Bone marrow (tissue), 2 donors: ENCODE results near the gene KCNQ4.
A peak's percentile ranks its signal among the peaks of the same experiment; 100 is the strongest.

Experiments used
- DNase-seq, 2 donors: peaks; one replicate each; lab custom pipeline; 2025; lab: John Stamatoyannopoulos, UW

KCNQ4 gene

GRCh38 chr1:40783001-40783905 lies at the start of gene KCNQ4:
KCNQ4 (plus strand) TSS chr1:40783787; CDS start chr1:40784094, 307 bp downstream.
- DNase-seq: no peak

- DNase-seq: no peak
These were observed 48.5 kb upstream of the KCNQ4 start for GRCh38 chr1:40734882-40735628.

DNA sequence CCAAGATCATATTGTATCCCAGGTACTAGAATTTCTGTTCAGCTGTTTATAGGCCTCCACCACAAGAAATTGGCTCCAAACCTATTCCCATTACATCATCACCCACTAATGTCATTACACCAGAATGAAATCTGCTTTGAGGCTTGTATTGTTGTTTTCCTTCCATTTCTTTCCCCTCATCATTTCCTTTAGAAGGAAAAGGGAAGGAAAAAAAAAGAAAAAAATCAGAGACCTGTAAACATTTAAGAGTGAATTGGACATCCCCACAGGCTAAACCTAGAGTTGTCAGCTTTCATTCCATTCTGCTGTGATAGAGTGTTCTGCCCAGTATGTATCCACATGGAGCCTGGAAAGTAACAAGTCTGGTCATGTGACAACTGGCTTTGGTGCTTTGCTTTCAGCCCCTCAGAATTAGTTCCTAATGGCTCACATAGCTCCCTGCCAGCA lies 47.5 kb upstream of the KCNQ4 start:
- DNase-seq: no peak

GRCh38 chr1:40738831-40739230 lies 44.8 kb upstream of the KCNQ4 start:
- no peak for DNase-seq

DNA sequence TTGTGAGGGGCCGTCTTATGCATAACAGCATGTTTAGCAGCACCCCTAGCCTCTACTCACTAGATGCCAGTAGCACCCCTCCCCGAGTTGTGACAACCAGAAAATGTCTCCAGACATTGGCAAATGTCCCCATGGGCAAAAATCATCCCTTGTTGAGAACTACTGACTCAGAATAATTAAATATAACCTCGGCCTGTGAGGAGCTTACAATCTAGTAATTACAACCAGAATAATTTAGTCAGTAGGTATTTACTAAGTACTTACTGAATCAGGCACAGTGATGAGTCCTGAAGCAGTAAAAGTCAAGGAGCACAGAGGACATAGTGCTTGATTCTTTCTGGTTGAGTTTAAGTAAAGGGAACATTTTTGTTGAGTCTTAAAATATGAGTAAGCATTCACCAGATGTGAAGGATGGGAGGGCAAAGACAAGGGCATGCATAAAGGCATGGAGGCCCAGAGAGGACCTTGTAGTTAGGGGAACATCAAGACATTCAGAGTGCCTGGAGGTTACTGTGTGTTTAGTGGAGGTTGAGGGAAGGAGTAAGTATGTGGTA lies 44.1 kb upstream of the KCNQ4 start:
- no peak for DNase-seq

DNA sequence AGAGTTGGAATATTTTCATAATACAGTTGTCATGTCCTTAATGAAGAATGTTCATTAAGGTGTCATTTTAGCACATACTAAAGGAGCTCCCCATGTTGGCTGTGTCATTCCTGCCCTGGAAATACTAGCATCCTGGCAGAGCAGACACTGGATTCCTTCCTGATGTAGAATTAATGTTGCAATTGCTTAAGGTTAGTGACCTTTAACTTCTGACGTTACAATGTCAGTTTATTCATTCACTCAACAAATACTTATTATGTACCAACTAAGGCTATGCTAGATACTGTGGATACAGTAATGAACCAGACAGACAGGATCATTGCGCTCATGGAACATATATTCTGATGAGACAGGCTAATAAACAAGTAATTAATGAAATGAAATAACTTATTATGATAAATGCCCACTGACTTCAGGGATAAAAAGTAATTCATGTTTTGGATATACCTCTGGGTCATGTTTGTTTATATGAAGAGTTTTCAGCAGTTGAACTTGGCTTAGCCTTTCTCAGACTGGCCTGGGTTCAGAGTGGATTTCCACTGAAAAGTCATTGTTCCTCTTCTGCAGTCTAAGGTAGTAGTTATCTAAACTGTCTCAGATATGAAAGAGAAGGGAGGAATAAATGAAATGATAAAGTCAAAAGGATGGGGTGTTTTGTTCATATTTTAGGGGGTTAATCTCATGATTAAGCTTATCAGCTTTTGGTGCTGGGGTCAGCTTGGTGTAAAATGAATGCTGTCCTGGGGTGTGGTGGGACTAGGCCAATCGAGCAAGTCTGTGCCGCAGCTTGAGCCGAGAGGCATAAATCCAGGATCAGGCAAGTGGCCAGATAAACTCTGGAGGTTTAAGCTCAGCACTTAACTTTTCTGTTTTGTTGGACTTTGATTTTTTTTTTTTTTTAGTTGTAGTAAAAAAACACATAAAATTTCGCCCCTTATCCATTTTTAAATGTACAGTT lies 43.3 kb upstream of the KCNQ4 start:
- DNase-seq: no peak

- no peak for DNase-seq
These were observed 42.4 kb upstream of the KCNQ4 start for GRCh38 chr1:40740997-40741736.

DNA sequence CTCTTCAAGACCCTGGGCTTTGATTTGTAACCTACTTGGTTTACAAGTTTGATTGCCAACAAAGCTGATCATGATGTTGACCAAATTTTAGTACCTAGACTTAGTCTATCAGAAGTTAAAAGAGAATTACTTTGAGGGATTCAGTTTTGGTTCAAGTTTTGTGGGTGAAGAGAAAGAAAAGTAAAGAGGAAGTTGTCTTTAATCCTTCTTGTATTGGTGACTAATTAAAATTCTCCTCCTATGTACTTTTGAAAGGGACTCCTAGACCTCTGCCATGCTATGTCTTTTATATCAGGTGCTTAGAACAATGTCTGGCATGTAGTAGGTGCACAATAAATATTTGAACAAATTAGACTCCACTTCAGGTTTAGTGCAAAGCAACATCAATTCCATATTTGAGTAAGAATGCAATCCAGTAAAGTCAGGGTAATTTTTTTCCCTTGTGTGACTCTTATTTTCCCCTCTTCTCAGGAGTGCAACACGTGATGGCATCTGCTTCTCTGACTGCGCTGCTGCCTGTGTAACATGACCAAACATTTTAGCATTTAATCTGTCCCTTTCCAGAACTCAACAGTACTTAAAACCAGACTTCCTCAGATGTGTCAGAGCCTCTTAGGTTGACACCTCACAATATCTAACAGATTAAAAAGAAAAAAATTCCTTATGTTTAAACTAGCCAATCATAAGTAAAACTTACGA lies 41.1 kb upstream of the KCNQ4 start:
- peak in 1 of 2 donors; percentile 12 for DNase-seq

DNA sequence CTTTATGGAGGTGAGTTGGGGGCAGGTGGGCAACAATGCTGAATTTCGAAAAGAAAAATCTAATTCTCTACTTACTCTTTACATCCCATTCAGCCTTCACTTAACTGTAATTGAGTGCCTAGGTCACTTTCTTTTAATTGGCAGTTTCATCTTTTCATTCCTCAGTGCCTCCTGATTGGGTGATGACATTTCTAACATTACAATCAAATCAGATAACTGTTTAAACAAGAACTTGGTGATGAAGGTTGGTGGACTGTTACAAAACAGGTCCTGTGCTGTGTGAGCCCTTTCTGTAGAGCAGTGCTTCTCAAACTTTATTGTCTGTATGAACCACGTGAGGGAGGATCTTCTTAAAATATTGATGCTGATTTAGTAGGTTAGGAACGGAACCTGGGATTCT lies 40.1 kb upstream of the KCNQ4 start:
- DNase-seq: no peak

DNA sequence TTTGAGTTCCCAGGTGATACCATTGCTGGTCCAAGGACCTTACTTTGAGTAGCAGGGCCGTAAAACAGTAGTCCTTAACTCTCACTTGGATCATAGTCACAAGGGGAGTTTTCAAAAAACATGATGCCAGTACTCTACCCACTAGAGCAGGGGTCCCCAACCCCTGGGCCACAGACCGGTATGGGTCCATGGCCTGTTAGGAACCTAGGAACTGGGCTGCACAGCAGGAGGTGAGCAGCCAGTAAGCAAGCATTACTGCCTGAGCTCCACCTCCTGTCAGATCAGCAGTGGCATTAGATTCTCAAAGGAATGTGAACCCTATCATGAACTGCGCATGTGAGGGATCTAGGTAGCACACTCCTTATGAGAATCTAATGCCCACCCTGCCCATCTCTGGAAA lies 39.7 kb upstream of the KCNQ4 start:
- DNase-seq: no peak

DNA sequence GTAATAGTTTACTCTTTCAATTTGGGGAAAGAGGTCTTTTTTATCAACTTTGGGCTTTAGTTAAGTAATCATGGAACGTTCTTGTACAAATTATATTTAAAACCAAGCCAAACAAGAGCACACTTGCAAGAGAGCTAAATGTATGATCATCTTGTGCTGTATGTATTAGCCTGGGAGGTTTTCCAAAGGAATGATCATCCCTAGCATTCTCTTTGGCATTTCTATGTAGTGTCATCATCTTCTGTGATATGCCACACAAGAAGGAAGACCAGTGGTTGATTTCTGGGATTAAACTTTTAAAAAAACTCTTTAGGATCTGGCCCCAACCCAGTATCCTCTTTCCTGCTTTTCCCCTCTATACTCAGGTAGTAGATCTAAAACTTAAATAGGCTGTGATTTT lies 38.4 kb upstream of the KCNQ4 start:
- no peak for DNase-seq

- no peak for DNase-seq
These were observed 37.1 kb upstream of the KCNQ4 start for GRCh38 chr1:40746344-40747090.

GRCh38 chr1:40748841-40749718 lies 34.5 kb upstream of the KCNQ4 start:
- no peak for DNase-seq

- no peak for DNase-seq
These were observed 33.8 kb upstream of the KCNQ4 start for GRCh38 chr1:40749817-40750216.

- no peak for DNase-seq
These were observed 33.1 kb upstream of the KCNQ4 start for GRCh38 chr1:40750451-40750908.

DNA sequence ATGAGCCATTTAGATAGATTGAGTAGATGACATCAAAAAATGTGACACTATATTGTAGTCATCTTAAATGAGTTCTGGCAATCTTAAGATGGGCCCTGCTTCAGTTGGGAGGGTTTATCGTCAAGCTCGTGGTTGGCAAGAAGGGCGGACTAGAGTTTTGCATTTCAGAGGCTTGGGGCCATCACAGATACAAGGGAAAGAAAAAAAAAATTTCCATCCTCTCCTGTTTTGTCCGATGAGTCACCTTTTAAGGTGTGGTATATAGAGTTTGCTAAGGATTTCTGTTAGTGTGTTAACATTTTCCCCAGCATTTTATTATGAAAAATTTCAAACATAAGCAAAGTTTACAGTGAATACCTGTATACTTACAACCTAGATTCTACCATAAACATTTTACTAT lies 31.8 kb upstream of the KCNQ4 start:
- DNase-seq: no peak

- no peak for DNase-seq
These were observed 30.3 kb upstream of the KCNQ4 start for GRCh38 chr1:40753142-40753882.

DNA sequence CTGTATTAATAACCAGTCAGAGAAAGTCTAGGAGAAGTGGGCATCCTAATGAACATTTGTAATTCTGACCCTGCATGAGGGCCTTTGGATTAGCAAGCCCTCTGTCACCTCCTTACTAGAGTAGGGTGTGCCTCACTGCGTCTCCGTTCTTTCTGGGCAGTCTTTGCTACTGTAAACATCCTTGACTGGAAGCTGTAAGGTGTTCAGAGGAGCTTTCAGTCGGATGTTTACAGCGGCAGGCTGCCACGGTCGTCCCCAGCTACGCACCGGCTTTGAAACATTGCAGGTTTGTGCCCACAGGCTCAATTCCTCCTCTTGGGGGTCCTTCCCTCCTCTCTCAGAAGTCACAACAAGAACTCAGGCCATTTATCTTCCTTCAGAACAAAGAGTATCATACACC lies 29.4 kb upstream of the KCNQ4 start:
- DNase-seq: no peak
